Measurements from ENCODE around the gene TM6SF1.
"Not testable (repeated sequence)": the region's sequence is repeated elsewhere in the genome, so short reads cannot be mapped to it uniquely, and the experiment has no call there.

The TM6SF1 gene

DNA sequence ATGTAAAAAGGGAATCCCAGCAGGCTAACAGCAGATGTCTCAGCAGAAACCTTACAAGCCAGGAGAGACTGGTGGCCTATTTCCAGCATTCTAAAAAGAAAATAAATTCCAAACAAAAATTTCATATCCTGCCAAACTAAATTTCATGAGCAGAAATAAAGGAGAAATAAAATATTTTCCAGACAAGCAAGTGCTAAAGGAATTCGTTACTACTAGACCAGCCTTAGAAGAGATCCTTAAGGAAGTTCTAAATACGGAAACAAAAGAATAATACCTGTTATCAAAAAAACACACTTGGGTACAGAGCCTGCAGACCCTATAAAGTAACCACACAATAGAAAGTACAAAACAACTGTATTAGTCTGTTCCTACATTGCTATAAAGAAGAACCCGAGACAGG, 58.8 kb downstream of the TM6SF1 start:
- TF ChIP-seq, protein P1, sequence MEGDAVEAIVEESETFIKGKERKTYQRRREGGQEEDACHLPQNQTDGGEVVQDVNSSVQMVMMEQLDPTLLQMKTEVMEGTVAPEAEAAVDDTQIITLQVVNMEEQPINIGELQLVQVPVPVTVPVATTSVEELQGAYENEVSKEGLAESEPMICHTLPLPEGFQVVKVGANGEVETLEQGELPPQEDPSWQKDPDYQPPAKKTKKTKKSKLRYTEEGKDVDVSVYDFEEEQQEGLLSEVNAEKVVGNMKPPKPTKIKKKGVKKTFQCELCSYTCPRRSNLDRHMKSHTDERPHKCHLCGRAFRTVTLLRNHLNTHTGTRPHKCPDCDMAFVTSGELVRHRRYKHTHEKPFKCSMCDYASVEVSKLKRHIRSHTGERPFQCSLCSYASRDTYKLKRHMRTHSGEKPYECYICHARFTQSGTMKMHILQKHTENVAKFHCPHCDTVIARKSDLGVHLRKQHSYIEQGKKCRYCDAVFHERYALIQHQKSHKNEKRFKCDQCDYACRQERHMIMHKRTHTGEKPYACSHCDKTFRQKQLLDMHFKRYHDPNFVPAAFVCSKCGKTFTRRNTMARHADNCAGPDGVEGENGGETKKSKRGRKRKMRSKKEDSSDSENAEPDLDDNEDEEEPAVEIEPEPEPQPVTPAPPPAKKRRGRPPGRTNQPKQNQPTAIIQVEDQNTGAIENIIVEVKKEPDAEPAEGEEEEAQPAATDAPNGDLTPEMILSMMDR (IDR thresholded peaks at IDR 0.05; ENCODE audit: extremely low read depth, insufficient read depth, missing control alignments), result no peak
- DNase-seq (ENCODE audit: low spot score), result no peak
- in situ Hi-C loops (cut with MboI; ENCODE audit: low pct_unique_long_range_greater_than_20kb, low sequenced_read_pairs, unreplicated experiment), result no loop called here

DNA sequence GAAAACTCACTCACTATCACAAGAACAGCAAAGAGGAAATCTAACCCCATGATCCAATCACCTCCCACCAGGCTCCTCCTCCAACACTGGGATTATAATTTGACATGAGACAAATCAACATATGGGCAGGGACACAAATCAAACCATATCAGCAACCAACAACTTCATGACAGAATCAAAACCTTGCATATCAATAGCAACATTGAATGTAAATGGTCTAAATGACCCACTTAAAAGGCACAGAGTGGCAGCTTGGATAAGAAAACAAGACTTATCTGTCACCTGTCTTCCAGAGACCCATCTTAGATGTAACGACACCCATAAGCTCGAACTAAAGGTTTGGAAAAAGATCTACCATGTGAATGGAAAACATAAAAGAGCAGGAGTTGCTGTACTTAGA, 59.4 kb downstream of the TM6SF1 start:
- TF ChIP-seq, protein P1 (IDR thresholded peaks at IDR 0.05; ENCODE audit: extremely low read depth, insufficient read depth, missing control alignments), result no peak
- DNase-seq (ENCODE audit: low spot score), result no peak
- in situ Hi-C loops (cut with MboI; ENCODE audit: low pct_unique_long_range_greater_than_20kb, low sequenced_read_pairs, unreplicated experiment), result no loop called here

DNA sequence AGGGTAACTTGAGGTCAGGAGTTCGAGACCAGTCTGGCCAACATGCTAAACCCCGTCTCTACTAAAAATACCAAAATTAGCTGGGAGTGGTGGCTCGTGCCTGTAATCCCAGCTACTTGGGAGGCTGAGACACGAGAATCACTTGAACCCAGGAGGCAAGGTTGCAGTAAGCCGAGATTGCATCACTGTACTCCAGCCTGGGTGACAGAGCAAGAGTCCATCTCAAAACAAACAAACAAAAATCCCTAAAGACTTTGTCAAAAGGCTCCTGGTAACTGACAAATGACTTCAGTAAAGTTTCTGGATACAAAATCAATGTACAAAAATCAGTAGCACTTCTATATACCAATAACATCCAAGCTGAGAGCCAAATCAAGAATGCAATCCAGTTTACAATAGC, 62.1 kb downstream of the TM6SF1 start:
- in situ Hi-C loops (cut with MboI; ENCODE audit: low pct_unique_long_range_greater_than_20kb, low sequenced_read_pairs, unreplicated experiment); DNase-seq (ENCODE audit: low spot score): not testable (repeated sequence)

DNA sequence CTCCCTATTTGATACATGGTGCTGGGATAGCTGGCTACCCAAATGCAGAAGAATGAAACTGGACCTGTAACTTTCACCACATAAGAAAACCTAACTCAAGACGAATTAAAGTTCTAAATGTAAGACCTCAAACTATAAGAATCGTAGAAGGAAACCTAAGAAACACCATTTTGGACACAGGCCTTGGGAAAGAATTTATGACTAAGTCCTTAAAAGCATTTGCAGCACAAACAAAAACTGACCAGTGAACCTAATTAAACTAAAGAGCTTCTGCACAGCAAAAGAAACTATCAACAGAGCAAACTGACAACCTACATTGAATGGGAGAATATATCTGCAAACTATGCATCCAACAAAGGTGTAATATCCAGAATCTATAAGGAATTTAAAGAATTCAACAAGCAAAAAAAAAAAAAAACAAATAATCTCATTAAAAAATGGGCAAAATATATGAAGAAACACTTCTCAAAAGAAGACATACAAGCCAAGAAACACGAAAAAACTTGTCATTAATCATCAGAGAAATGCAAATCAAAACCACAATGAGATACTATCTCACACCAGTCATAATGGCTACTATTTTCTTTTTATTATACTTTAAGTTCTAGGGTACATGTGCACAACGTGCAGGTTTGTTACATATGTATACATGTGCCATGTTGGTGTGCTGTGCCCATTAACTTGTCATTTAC, 63.2 kb downstream of the TM6SF1 start:
- TF ChIP-seq, protein P1 (IDR thresholded peaks at IDR 0.05; ENCODE audit: extremely low read depth, insufficient read depth, missing control alignments), result no peak
- in situ Hi-C loops (cut with MboI; ENCODE audit: low pct_unique_long_range_greater_than_20kb, low sequenced_read_pairs, unreplicated experiment), result no loop called here
- DNase-seq (ENCODE audit: low spot score), result no peak

DNA sequence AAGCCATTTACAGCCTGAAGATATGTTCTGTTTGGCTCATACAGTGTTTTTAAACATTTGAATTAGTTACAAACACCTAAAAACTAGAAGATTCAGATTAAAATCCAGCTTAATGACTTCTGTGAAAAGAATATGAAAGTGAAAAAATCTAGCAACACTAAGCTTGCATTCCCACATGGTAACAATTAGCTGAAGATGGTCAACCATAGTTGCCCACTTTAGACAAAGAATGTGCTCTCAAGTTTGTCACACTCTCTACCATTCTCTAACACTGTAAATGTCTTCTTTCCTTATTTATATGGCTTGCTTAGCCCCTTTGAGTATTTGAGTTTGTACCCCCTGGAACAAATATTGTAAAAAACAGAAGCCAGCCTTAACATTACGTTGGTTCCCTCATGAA, 67.4 kb downstream of the TM6SF1 start:
- in situ Hi-C loops (cut with MboI; ENCODE audit: low pct_unique_long_range_greater_than_20kb, low sequenced_read_pairs, unreplicated experiment), result no loop called here
- TF ChIP-seq, protein P1 (IDR thresholded peaks at IDR 0.05; ENCODE audit: extremely low read depth, insufficient read depth, missing control alignments), result no peak
- DNase-seq (ENCODE audit: low spot score), result no peak

DNA sequence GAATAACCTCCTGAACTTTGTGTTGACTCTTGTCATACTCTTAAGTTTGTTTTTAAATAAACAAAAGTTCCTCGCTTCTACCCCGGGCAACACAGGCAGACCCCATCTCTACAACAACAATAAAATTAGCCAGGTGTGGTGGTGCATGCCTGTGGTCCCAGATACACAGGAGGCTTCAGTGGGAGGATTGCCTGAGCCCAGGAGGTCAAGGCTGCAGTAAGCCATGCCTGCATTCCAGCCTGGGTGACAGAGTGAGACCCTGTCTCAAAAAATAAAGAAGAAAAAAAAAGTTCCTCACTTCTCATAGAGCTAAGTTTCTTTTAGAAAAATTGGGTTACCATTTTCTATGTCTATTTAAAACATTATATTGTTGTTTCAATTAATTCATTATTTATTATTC, 70.9 kb downstream of the TM6SF1 start:
- in situ Hi-C loops (cut with MboI; ENCODE audit: low pct_unique_long_range_greater_than_20kb, low sequenced_read_pairs, unreplicated experiment), result no loop called here
- TF ChIP-seq, protein P1 (IDR thresholded peaks at IDR 0.05; ENCODE audit: extremely low read depth, insufficient read depth, missing control alignments), result no peak
- DNase-seq (ENCODE audit: low spot score), result no peak

DNA sequence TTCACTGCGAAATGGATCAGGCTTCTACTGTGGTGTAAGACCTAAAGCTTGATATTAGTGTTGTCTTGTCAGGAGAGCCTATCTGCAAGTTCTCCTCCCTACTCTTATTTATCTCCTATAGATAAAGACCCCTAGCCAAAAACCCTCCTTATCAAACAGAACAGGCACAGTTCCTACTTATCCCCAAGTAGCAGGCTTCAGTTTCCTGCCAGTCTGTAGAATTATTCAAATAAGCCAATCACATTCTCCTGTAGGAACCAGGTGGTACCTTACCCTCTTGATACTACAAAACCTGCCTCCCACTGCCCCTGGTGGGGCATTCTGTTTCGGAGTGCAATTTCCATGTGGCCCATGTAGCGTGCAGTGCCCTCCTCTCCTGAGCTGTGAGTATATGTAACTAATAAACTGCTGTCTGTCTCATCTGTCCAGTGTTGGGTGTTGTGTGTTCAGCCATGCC, 71.5 kb downstream of the TM6SF1 start:
- TF ChIP-seq, protein P1 (IDR thresholded peaks at IDR 0.05; ENCODE audit: extremely low read depth, insufficient read depth, missing control alignments), result no peak
- DNase-seq (ENCODE audit: low spot score), result no peak
- in situ Hi-C loops (cut with MboI; ENCODE audit: low pct_unique_long_range_greater_than_20kb, low sequenced_read_pairs, unreplicated experiment), result no loop called here

Measured in GM13977 (cell line).